K562 (cell line): ENCODE measurements around the gene PIK3CD. TPM values are rescaled to one million over a fixed set of nuclear protein-coding genes. Genes with fewer than 3 reads are reported as not detected.
A peak's percentile ranks its signal among the peaks of the same experiment; 100 is the strongest.

Experiments
- E2F5 ChIP-seq: sonication (generic); formaldehyde crosslinking; IDR thresholded peaks from 2 replicates; pipeline ENCODE4 v1.8.0; 2022; ENCODE audit warnings: mild to moderate bottlenecking, missing genetic modification reagents
- E2F6 ChIP-seq, 2 experiments: IDR thresholded peaks; 2 replicates each; pipeline ENCODE4 v1.6.1; 2011; ENCODE audit warnings: borderline replicate concordance in 1 of 2, control low read depth in 1 of 2, low read depth in 1 of 2, low read length in 1 of 2, mild to moderate bottlenecking in 1 of 2, mixed read lengths in 1 of 2, moderate library complexity in 1 of 2; ENCODE audit not compliant: insufficient read depth in 1 of 2, insufficient read length in 1 of 2, poor library complexity in 1 of 2, severe bottlenecking in 1 of 2; ENCODE audit errors: extremely low read depth in 1 of 2
- E4F1 ChIP-seq: fragments of 250-450 bp; sonication (Bioruptor Pico); IDR thresholded peaks from 2 replicates; pipeline ENCODE4 v1.5.0; 2021; ENCODE audit warnings: mild to moderate bottlenecking, borderline replicate concordance
- FOXK2 ChIP-seq, 2 experiments: fragments of 450-650 bp; IDR thresholded peaks in 1 of 2; conservative IDR thresholded peaks in 1 of 2; 2 replicates each; pipeline ENCODE4 v1.6.1; 2016; ENCODE audit warnings: low read depth in 2 of 2, mild to moderate bottlenecking in 1 of 2
- IRF1 ChIP-seq: sonication (generic); formaldehyde crosslinking; IDR thresholded peaks from 2 replicates; pipeline ENCODE4 v1.8.0; 2022; ENCODE audit warnings: missing genetic modification reagents, mild to moderate bottlenecking, borderline replicate concordance
- MED1 ChIP-seq: sonication (generic); formaldehyde crosslinking; IDR thresholded peaks from 2 replicates; pipeline ENCODE4 v1.8.1; 2023; ENCODE audit warnings: missing genetic modification reagents, borderline replicate concordance
- MLLT1 ChIP-seq, 2 experiments: fragments of 450-650 bp; IDR thresholded peaks; 2 replicates each; pipeline ENCODE4 v1.6.1; 2016
- NBN ChIP-seq: fragments of 450-650 bp; IDR thresholded peaks from 2 replicates; pipeline ENCODE4 v1.6.1; 2016; ENCODE audit warnings: low read depth, mild to moderate bottlenecking
- NR2C2 ChIP-seq, 2 experiments: fragments of 200-800 bp in 1 of 2; sonication (Bioruptor generic) in 1 of 2; sonication (generic) in 1 of 2; formaldehyde crosslinking in 1 of 2; IDR thresholded peaks; 2 replicates each; pipeline versions ENCODE4 v1.6.1 to v1.8.0; 2016 to 2022; ENCODE audit warnings: mild to moderate bottlenecking in 1 of 2, missing compliant biosample characterization in 1 of 2, missing genetic modification characterization in 1 of 2, missing genetic modification reagents in 1 of 2
- SRSF1 ChIP-seq: fragments of 200-400 bp; formaldehyde crosslinking; IDR thresholded peaks from 2 replicates; pipeline ENCODE4 v1.6.1; 2017; ENCODE audit warnings: mild to moderate bottlenecking, low read depth, low read length, moderate library complexity
- TCF15 ChIP-seq: fragments of 250-450 bp; sonication (Bioruptor Pico); IDR thresholded peaks from 2 replicates; pipeline ENCODE4 v1.8.0; 2022; ENCODE audit warnings: moderate library complexity, mild to moderate bottlenecking, inconsistent platforms
- ZNF217 ChIP-seq: sonication (generic); formaldehyde crosslinking; IDR thresholded peaks from 2 replicates; pipeline ENCODE4 v1.8.0; 2022; ENCODE audit warnings: mild to moderate bottlenecking, missing genetic modification reagents
- ZNF507 ChIP-seq: conservative IDR thresholded peaks from 2 replicates; pipeline ENCODE4 v1.6.1; 2017; ENCODE audit warnings: missing genetic modification characterization, missing compliant biosample characterization
- polyA plus RNA-seq, 8 experiments: library from polyadenylated mRNA; depleted of rRNA in 4 of 8; stranded (reverse) in 5 of 8; unstranded in 3 of 8; fragments of >200 nt; fragmentation: Nextera tagmentation in 2 of 8; fragmentation: Illumina TruSeq in 1 of 8; extraction: Ambion mirVana in 2 of 8; extraction: Trizol in 1 of 8; gene quantifications; 2 replicates each; pipeline versions ENCODE4 v1.2.1 to v1.2.3, GENCODE V29; 2011 to 2014; ENCODE audit warnings: inconsistent platforms in 1 of 8, missing spikeins in 1 of 8
- total RNA-seq, 7 experiments: library from RNA; depleted of rRNA in 6 of 7; stranded (reverse); fragments of >200 nt in 6 of 7; fragmentation: Illumina TruSeq in 2 of 7; extraction: Trizol in 2 of 7; gene quantifications; 2 replicates each; pipeline versions ENCODE4 v1.2.1 to v1.2.3, GENCODE V29; 2011 to 2021; ENCODE audit warnings: low replicate concordance in 1 of 7
- TF ChIP-seq, protein P1 (sequence below): fragments of 450-650 bp; IDR thresholded peaks from 2 replicates; pipeline ENCODE4 v1.6.1; 2017; ENCODE audit warnings: mild to moderate bottlenecking, moderate library complexity
- TF ChIP-seq, protein P2 (sequence below), 3 experiments: IDR thresholded peaks in 2 of 3; conservative IDR thresholded peaks in 1 of 3; 2 replicates each; pipeline ENCODE4 v1.5.1; 2011 to 2012; ENCODE audit warnings: low read length in 3 of 3, mild to moderate bottlenecking in 3 of 3, control low read depth in 2 of 3, improper control_type of control experiment in 1 of 3, inconsistent platforms in 1 of 3, low read depth in 1 of 3, mixed read lengths in 1 of 3, moderate library complexity in 1 of 3; ENCODE audit not compliant: insufficient read depth in 2 of 3

The PIK3CD gene
- total and polyA plus RNA-seq, 9 of the 15 experiments (the other 6 are each of a cell fraction or from before 2014, with no cell fraction given) = 1.8 to 20.8 (median 7.2) TPM

DNA sequence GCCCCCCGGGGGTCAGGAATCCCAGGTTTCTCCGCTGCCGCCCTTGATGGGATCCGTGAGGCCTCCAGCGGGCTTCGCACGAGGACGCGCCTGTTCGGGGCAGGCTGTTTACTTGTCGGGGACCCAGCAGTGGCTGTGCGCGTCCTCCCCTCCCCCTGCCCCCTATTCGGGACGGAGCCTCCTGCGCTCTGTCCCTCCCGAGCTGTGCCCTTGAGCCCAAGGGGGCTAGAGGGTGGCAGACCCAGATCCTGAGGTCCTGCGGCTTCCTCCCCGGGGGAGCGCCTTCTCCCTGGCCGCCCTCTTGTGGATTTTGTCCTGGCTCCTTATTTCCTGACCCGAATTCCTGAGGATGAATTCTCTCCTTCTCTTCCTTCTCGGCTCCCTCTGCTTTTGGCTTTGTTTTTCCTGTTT is 38.4 kb downstream of the PIK3CD start (continued):
- TF ChIP-seq E2F5 (no peak), SRSF1 (no peak), E4F1 (no peak), E2F6 (IDR thresholded peaks at IDR 0.05; ENCODE audit: borderline replicate concordance in 1 of 2, extremely low read depth in 1 of 2, insufficient read depth in 1 of 2, insufficient read length in 1 of 2, low read depth in 1 of 2, low read length in 1 of 2, poor library complexity in 1 of 2, severe bottlenecking in 1 of 2) (peak; percentile 64 to 80), NR2C2 (CRISPR knock-in tag; IDR thresholded peaks at IDR 0.05) (no peak), NR2C2 (tag; IDR thresholded peaks at IDR 0.05) (no peak), NBN (no peak), ZNF507 (tag) (no peak), TCF15 (CRISPR knock-in tag) (no peak), IRF1 (CRISPR knock-in tag) (no peak), ZNF217 (CRISPR knock-in tag) (no peak), MED1 (no peak), MLLT1 (IDR thresholded peaks at IDR 0.05) (peak in 1 of 2 experiments; percentile 40; a peak in 1 of 4 replicates), FOXK2 (conservative IDR thresholded peaks at IDR 0.05 in 1 of 2, IDR thresholded peaks at IDR 0.05 in 1 of 2; ENCODE audit: low read depth in 2 of 2) (peak; percentile 50 to 71; a peak in 2 of 4 replicates)
- TF ChIP-seq, protein P1, sequence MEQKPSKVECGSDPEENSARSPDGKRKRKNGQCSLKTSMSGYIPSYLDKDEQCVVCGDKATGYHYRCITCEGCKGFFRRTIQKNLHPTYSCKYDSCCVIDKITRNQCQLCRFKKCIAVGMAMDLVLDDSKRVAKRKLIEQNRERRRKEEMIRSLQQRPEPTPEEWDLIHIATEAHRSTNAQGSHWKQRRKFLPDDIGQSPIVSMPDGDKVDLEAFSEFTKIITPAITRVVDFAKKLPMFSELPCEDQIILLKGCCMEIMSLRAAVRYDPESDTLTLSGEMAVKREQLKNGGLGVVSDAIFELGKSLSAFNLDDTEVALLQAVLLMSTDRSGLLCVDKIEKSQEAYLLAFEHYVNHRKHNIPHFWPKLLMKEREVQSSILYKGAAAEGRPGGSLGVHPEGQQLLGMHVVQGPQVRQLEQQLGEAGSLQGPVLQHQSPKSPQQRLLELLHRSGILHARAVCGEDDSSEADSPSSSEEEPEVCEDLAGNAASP = no peak
- TF ChIP-seq, protein P2, sequence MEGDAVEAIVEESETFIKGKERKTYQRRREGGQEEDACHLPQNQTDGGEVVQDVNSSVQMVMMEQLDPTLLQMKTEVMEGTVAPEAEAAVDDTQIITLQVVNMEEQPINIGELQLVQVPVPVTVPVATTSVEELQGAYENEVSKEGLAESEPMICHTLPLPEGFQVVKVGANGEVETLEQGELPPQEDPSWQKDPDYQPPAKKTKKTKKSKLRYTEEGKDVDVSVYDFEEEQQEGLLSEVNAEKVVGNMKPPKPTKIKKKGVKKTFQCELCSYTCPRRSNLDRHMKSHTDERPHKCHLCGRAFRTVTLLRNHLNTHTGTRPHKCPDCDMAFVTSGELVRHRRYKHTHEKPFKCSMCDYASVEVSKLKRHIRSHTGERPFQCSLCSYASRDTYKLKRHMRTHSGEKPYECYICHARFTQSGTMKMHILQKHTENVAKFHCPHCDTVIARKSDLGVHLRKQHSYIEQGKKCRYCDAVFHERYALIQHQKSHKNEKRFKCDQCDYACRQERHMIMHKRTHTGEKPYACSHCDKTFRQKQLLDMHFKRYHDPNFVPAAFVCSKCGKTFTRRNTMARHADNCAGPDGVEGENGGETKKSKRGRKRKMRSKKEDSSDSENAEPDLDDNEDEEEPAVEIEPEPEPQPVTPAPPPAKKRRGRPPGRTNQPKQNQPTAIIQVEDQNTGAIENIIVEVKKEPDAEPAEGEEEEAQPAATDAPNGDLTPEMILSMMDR (IDR thresholded peaks at IDR 0.05 in 2 of 3, conservative IDR thresholded peaks at IDR 0.05 in 1 of 3; ENCODE audit: insufficient read depth in 2 of 3, low read depth in 1 of 3, low read length in 3 of 3) = peak; percentile 2 to 18 (median 8); a peak in 2 of 6 replicates
